ENCODE results near the gene CHCHD10. TPM values are rescaled to one million over a fixed set of nuclear protein-coding genes. Genes with fewer than 3 reads are reported as not detected.

The CHCHD10 gene
- total RNA-seq, 1 donor from 2014 or later, result 87.2 TPM

- Mint-ChIP-seq H3K27me3 (no peaks in the 10 kb centered on the region), H3K27ac (no peak overlapping the region), H3K36me3 (no peaks in the 10 kb centered on the region), H3K9me3 (no peaks in the 10 kb centered on the region), H3K4me1 (ENCODE audit: unreplicated experiment) (peaks cover 4% of the 10 kb centered on the region), H3K4me3 (peak overlapping the region; percentile 66)
- DNase-seq (ENCODE audit: extremely low spot score, unreplicated experiment), result no peak
- no peak for TF ChIP-seq CTCF (conservative IDR thresholded peaks at IDR 0.05)
These were observed 2.6 kb downstream of the CHCHD10 start for GRCh38 chr22:23764899-23765881.

GRCh38 chr22:23763954-23764353 lies 3.8 kb downstream of the CHCHD10 start:
- TF ChIP-seq CTCF (conservative IDR thresholded peaks at IDR 0.05), result no peak
- Mint-ChIP-seq H3K4me3 (peak overlapping the region; percentile 47), H3K27ac (no peak overlapping the region), H3K4me1 (ENCODE audit: unreplicated experiment) (peaks cover 4% of the 10 kb centered on the region), H3K27me3 (no peaks in the 10 kb centered on the region), H3K36me3 (no peaks in the 10 kb centered on the region), H3K9me3 (no peaks in the 10 kb centered on the region)
- no peak for DNase-seq (ENCODE audit: extremely low spot score, unreplicated experiment)

GRCh38 chr22:23763579-23763945 lies 4.2 kb downstream of the CHCHD10 start:
- no peaks in the 10 kb centered on the region for H3K27me3 Mint-ChIP-seq
- no peaks in the 10 kb centered on the region for H3K36me3 Mint-ChIP-seq
- no peak for TF ChIP-seq CTCF (conservative IDR thresholded peaks at IDR 0.05)
- no peaks in the 10 kb centered on the region for H3K9me3 Mint-ChIP-seq
- no peak overlapping the region for H3K27ac Mint-ChIP-seq
- peaks cover 4% of the 10 kb centered on the region for H3K4me1 Mint-ChIP-seq (ENCODE audit: unreplicated experiment)
- DNase-seq (ENCODE audit: extremely low spot score, unreplicated experiment), result no peak
- H3K4me3 Mint-ChIP-seq, result peak overlapping the region; percentile 47

- H3K36me3 Mint-ChIP-seq, result no peaks in the 10 kb centered on the region
- no peaks in the 10 kb centered on the region for H3K9me3 Mint-ChIP-seq
- no peak for DNase-seq (ENCODE audit: extremely low spot score, unreplicated experiment)
- no peak within 1 kb of the TSS for H3K27ac Mint-ChIP-seq
- peaks cover 4% of the 10 kb centered on the region for H3K4me1 Mint-ChIP-seq (ENCODE audit: unreplicated experiment)
- peak within 1 kb of the TSS; percentile 47 for H3K4me3 Mint-ChIP-seq
- H3K27me3 Mint-ChIP-seq, result no peaks in the 10 kb centered on the region
- TF ChIP-seq CTCF (conservative IDR thresholded peaks at IDR 0.05), result no peak
These were observed 4.8 kb downstream of the CHCHD10 start, which contains the start of gene C22orf15 for GRCh38 chr22:23762842-23763578. Gene C22orf15, plus strand, starts transcription at chr22:23762990. Its CDS starts 317 bp downstream, at chr22:23763307.

GRCh38 chr22:23760056-23760455 lies 7.7 kb downstream of the CHCHD10 start:
- Mint-ChIP-seq H3K36me3 (no peaks in the 10 kb centered on the region), H3K4me3 (no peak overlapping the region), H3K27ac (no peak overlapping the region), H3K27me3 (no peaks in the 10 kb centered on the region), H3K4me1 (ENCODE audit: unreplicated experiment) (peaks cover 8% of the 10 kb centered on the region), H3K9me3 (no peaks in the 10 kb centered on the region)
- no peak for DNase-seq (ENCODE audit: extremely low spot score, unreplicated experiment)
- TF ChIP-seq CTCF (conservative IDR thresholded peaks at IDR 0.05), result no peak

Data from type B pancreatic cell (in vitro differentiated cells).